ENCODE measurements around the gene ARHGAP22.

The ARHGAP22 gene

DNA sequence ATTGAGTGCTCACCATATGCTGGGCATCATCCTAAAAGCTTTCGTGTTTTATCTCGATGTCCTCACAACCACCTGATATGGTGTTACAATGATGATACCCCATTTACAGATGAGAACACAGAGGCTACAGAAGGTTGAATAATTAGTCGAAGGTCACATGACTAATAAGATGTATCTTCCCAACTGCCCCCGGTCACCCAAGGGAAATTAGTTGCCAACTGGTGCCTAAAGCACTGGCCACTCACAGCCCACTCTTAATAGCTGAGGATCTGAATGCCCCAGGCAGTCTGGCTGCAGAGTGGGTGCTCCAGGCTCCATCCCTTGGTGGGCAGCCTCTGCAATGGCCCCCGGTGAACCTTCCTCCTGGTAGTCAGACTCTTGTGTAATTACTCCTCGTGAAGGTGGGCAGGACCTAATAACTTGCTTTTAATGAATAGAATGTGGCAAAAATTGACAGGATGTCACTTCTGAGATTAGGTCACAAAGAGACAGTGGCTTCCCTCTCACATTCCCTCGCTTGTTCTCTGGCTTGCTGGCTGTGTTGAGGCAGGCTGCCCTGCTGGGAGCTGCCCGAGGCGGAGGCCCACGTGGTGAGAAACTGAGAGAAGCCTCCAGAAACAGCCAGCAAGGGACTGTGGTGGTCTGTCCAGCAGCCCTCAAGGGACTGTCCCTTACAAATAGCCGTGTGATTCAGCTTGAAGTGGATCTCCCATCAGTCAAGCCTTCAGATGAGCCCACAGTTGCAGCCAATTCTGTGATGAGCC is 109.4 kb downstream of the ARHGAP22 start:
- no peak for DNase-seq

DNA sequence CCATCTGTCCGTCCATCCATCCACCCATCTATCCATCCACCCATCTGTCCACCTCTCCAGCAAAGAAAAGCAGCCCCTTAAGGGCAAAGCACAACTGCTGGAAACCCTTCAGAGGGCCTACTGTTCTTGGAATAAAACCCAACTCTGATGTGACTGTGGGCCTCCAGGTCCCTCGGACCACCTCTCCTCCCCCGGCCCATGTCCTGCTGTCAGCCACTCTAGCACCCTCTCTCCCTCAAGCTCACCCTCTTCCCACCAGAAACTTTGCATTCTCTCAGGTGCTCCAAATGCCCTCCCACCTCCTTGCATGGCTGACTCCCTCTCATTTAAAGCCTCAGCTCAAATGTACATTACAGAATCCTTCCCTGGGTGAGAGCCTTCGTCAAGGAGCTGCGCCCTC is 110.3 kb downstream of the ARHGAP22 start:
- no peak for DNase-seq

GRCh38 chr10:48494073-48494472 is 110.8 kb downstream of the ARHGAP22 start:
- DNase-seq = no peak

DNA sequence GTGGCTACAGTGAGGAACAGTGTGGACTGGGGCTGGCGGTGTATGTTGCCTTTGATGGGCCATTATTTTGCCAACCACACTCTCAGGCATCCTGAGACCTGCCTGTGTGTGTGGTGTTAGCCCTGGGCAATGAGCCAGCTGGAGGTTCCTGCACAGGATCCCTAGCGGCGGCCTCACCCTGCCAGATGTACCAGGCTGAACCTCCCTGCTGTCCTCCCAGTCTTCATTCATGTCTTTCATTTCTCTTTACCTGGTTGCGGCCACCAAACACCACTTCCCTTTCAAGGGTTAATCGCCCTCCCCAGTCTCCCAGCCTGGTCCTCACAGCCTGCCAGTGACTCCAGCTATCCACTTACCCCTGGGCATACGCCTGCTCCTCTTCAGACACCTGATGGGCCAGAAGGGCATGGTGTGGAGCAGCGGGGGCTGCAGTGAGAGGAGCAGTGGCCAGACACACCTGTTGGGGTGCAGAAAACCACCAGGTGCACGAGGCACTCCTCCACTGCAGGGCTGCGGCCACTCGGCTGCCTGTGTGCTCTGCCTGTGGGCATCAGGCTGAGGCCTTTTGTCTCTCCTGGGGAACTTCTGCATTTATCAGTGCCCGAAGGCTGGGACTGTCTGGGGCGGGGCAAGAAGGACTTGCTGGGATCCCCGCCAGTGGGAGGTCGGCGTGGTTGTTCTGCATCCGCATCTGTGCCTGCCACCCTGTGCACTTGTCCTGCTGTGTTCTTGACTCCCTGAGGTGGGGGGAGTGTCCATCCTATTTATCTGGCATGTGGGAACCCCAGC is 111.6 kb downstream of the ARHGAP22 start:
- DNase-seq = peak; percentile 96

DNA sequence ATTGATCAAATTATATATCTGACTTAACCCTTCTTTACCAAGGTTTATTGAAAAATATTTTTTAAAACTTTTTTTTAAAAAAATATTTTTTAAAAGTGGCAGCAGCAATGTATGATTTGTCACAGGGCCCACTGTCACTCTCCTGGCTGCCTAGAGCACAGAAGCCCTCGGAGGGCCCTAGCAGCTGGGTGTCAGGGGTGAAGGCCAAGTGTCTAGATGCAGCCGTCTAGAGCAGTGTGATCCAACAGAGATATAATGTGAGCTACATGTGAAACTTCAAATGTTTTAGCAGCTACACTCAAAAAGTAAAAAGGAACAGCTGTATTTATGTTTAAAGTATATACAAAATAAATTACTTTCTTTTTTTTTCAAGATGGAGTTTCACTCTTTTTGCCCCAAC is 112.7 kb downstream of the ARHGAP22 start:
- peak; percentile 52 for DNase-seq

- no peak for DNase-seq
Observed at GRCh38 chr10:48491392-48492139, 113.3 kb downstream of the ARHGAP22 start.

- no peak for DNase-seq
Observed at GRCh38 chr10:48490946-48491345, 113.9 kb downstream of the ARHGAP22 start.

DNA sequence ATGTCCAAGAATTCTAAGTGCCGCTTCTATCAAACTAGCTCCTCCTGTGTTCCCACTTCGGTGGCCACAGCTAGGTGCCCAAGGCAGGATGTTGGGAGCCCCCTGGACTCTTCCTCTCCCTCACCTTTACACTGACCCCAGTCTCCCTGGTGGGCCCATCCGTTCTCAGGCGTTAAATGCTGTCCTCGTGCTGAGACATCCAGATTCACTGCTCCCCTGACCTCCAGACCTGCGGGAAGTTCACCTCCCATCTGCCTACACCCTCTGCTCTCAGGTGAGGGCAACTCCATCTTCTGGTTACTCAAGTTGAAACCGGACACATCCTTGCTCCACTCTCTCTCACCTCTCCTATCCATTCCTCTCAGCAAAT is 114.3 kb downstream of the ARHGAP22 start:
- no peak for DNase-seq

DNA sequence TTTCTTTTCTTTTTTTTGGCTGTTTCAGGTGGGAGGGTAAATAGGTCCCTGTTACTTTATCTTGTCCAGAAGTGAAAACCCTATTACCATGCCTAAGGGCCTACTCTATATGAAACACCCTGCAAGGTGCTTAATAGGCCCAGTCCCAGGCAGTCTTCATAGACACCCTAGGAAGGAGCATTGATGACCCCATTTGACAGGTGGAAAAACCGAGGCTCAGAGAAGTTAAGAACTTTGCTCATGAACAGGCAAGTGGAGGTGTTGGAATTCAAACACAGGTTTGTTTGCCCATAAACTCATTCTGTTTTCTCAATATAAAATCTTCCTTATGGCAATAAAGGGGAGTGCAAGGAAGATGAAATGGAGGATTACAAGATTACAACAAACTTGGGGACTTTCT is 115.8 kb downstream of the ARHGAP22 start:
- no peak for DNase-seq

DNA sequence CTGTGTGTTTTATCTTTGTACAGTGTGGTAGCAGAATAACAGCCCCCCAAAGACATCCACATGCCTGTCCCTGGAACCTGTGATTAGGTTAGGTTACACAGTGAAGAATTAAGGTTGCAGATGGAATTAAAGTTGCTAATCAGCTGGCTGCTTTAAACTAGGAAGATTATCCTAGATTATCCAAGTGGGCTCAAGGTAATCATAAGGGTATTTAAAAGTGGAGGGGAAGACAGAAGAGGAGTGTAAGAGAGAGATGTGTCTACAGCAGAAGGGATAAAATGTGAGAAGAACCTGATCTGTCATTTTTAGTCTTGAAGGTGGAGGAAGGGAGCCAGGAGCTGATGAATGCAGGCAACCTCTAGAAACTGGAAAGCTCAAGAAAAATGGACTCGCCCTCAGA is 117.6 kb downstream of the ARHGAP22 start:
- DNase-seq = no peak

DNA sequence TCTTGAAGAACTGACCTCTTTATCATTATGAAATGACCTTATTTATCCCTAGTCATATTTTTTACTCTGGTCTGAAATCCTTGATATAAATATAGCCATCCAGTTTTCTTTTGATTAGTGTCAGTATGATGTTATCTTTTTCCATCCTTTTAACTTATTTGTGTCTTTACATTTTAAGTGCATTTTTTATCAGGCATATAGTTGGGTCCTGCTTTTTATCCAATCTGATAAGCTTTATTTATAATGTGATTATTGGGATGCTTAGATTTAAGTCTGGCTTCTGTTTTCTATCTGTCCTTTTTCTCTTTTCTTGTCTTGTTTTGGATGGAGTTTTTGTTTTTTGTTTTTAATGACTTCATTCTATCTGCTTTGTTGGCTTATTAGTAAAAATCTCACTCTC is 119.2 kb downstream of the ARHGAP22 start:
- DNase-seq = no peak

DNA sequence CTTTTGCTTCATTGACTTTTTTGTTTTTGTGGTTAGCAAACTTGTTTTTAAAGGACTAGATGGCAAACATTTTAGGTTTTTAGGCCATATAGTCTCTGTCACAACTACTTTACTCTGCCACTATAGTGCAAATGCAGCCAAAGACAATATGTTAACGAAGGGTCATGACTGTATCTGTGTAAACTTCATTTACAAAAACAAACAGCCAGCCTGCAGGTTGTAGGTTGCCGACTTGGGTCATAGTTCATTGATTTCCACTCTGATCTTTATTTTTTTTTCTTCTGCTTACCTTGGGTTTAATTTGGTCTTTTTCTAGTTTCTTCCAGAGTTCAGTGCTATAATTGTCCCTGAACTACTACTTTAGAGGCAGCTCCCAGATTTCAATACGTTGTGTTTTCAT is 120.0 kb downstream of the ARHGAP22 start:
- no peak for DNase-seq

DNA sequence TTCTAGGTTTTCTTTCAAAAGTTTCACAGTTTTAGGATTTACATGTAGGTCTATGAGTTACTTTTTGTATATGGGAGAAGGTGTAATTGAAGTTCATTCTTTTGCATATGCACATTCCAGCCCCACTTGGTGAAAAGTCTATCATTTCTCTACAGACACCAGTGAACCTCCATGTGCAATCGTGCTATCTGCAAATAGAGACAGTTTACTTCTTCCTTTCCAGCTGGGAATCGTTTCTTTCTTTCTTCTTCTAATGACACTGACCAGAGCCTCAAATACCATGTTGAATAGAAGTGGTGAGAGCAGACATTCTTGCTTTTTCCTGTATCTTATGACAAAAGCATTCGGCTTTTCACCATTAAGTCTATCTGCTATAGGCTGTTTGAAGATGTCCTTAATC is 122.7 kb downstream of the ARHGAP22 start:
- DNase-seq = no peak

GRCh38 chr10:48481385-48481784 is 123.5 kb downstream of the ARHGAP22 start:
- DNase-seq = no peak

DNA sequence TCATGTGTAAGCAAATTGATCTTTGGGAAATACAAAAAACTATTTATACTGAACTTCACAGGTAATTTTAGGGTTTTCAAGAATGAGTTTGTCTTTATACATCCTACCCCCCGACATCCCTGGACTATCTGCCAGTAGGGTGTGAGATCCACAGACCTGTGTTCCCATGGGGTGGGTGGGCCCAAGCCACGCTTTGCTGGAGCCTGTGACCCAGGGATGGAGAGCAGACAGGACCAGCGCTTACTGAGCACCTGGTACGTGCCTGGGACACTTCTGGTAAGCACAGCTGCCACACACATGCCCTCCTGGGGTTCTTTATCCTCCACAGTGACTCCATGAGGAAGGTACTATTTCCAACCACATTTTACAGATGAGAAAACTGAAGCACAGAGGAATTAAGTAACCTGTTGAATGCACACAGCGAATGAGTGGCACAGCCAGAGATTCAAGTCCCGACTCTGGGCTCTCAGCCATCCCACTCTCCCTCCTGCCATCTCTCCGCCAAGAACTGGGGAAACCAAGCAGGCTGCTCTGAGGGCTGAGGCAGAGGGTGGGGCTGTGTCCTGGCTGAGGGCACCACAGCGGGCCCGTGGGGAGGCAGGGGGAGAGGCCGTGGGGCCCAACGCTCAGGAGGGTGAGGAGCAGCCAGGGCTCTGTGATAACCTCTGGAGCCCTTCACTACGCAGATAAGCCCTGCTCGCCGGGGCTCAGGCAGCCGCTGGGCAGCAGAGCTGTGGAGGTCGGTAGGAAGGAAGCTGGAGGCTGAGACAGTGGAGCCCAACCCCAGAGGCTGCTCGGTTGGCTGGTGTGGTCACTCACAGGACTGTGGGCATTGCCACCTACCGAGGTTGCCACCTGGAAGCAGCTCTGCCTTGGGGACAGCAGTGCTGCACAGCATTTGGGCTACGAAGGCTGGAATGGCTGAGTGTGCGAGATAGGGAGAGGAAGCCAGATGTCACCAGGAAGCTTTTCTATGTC is 124.2 kb downstream of the ARHGAP22 start:
- DNase-seq = peak; percentile 96

GRCh38 chr10:48478980-48479811 is 125.7 kb downstream of the ARHGAP22 start:
- DNase-seq = peak; percentile 63

DNA sequence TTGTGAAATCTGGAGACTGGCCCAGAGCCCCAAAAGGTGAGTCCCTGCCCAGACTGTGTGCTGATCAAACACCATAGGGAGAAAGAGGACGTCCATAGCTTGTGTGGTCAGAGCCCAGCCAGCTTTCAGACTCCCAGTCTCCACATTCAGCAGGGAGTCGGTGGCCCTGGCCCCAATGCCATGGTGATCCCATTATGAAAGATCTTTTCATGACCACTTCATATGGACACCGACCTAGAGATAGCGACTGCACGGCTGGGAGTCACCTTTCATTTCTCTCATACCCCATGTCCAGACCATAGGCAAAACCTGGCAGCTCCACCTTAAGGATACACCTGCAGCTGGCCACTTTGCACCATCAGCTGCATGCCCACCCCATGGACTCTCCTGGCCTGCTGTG is 126.4 kb downstream of the ARHGAP22 start:
- DNase-seq = no peak

GRCh38 chr10:48477616-48478015 is 127.3 kb downstream of the ARHGAP22 start:
- DNase-seq = no peak

- no peak for DNase-seq
Observed at GRCh38 chr10:48477141-48477540, 127.7 kb downstream of the ARHGAP22 start.

DNA sequence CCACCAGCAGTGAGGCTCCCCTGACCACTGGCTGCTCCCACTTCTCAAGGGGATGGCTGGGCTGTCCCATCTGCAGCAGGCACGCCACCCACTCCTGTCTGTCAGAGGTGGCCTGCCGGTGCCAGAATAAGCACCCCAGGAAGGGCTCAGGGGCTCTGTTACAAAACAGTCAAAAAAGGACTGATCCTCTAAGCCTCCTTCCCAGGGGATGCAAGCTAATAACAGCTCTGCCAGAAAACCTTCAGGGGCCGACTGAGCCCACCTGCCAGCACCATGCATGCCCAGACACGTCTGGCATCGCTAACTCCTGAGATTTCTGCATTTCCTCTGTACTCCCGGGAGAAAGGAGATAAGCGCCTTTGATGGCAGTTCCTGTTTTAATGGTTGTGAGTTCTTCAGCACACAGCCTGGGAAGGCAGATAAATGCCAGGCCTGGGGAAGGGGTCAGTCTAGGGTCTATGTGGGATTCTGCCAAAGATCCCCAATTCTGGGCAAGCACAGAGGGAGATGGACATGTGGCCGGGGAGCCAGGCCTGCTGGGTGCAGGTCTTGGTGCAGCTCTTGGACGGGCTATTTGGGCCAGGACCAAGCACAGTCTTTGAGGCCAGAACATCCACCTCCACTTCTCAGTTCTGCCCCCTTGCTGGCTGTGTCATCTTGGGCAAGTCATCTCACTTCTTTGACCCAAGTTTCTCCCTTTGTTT is 128.4 kb downstream of the ARHGAP22 start:
- peak; percentile 75 for DNase-seq

DNA sequence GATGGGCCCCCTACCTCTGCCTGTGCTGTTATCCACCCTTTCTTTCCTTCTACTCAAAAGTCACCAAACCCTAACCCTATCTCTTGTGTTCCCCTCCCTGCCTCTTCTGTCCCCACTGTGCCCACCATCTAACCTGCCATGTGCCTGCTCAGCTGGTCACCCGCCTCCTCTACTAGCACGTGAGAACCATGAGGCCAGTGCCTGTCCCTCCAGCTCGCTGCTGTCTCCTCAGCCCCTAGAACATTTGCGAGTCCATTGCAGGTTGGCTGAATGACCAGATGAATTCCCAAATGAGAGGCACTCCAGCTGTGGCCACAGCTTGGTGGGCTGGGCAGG is 129.0 kb downstream of the ARHGAP22 start:
- no peak for DNase-seq
